GM21825 (cell line): ENCODE results near the gene ASCL5.
A peak's percentile ranks its signal among the peaks of the same experiment; 100 is the strongest.

ENCODE experiments used
- ATAC-seq: cut with Tn5 transposase; IDR thresholded peaks from one replicate; pipeline ENCODE4 v1.9.1; 2021; ENCODE audit warnings: mild to moderate bottlenecking, moderate library complexity; ENCODE audit not compliant: unreplicated experiment

ASCL5 gene

DNA sequence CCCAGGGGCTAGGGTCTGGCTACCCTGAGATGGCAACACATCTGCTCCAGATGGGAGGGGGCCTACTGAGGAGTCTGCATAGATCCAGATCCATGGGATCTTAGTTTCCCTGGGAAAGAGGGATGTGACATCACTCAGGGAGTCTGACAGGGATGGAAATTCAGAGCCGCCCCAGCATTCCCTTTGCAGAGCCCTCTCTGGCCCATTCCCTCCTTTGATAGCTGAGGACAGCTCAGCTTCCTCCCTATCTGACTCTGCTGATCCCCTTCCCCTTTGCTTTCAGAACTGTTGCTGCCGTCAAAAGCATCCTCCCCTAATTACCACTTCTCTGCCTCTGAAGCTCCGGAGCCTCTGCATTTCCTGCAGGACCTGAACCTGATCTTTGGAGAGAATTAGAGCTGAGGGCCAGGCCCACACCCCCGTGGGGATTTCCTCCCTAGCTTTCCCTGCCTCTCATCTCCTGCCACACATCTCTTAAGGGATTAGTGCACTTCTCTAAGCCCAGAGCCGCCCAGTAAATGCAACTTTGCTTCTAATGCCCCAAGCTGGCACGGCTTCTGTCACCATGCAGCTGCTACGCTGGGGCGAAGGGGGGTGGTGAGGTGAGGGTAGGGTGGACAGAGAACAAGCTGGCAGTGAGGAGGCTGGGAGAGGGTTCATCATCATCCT, 9.5 kb upstream of the ASCL5 start:
- no peak for ATAC-seq

- no peak for ATAC-seq
Measured at GRCh38 chr1:201134405-201134804, 7.4 kb upstream of the ASCL5 start.

DNA sequence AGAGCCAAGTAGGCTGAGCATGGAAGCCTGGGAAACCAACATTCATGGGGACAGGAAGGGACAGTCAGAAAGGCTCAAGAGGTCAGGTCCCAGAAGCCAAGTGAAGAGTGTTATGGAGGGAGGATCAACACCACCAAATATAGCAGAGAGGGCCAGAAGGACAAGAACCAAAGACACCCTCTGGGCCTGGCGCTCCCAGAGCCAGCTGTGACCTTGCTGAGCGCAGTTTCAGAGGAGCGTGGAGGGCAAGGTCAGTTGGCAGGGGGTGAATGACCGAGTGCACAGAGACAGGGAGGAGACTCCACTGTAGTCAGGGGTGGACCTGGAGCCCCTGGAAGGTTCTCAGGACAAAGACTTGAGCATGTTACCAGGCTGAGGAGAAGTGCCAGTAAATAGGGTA, 4.4 kb upstream of the ASCL5 start:
- ATAC-seq = no peak

GRCh38 chr1:201128962-201129361, 2.0 kb upstream of the ASCL5 start:
- no peak for ATAC-seq

DNA sequence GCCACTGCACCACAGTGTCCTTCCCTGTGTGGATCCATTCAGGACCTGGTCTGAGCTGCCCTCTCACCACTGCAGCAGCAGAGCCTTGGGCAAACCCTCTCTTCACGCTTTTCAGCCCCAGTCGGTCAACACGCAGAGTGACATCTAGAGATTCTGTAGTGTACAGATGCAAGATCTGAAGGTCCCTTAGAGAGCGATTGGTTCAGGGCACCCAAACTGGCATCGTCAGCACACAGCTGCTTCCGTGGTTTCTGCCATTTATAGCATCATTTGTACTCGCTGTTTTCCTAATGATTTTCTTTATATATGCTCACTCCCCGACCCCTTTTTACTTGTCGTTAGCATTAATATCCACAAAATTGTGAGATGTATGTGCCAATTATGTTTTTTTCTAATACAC, 1.5 kb upstream of the ASCL5 start:
- ATAC-seq = no peak

DNA sequence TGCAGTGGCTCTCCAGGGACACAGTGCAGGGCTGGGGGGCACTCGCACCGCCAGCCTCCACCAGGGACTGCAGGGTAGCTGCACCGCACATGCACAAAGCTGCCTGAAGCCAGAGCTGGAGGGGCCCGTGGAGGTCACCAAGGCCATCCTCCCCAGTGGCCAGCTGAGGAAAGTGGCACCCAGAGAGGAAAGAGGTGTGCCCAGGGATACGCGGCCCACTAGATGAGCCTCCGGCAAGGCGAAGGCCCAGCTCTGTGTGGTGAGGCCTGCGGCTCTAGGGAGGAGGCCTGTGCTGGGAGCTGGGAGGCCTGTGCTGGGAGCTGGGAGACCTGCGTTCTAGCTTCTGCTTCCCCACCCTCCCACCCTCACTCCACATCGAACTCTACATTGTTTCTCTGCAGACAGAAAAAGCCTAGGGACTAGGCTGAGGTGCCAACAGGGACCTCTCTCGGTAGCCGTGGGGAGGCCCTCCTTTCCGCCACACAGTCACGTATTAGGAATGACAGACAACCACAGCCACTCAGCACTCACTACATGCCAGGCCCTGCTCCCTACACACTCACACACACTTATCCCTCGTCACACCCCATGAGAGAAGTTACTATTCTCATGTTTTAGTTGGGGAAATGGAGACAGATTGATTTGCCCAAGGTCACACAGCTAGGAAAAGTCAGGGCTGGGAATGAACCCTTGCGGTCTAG, 921 bp upstream of the ASCL5 start:
- no peak for ATAC-seq

DNA sequence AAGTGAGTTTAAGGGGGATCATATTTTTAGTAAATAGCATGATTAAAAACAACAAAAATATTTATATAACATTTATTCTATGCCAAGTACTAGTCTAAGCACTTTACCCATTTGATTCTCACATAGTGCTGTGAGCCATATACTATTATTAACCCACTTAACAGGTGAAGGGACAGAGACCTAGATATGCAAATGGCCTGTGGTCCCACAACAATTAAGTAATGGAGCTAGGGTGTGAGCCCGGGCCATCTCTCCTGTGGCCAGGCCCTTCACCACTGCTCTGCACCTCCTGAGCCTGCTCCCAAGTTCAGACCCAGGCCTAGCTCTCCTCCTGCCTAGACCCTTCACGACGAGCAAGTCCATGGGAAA, 537 bp downstream of the ASCL5 start:
- ATAC-seq = no peak

DNA sequence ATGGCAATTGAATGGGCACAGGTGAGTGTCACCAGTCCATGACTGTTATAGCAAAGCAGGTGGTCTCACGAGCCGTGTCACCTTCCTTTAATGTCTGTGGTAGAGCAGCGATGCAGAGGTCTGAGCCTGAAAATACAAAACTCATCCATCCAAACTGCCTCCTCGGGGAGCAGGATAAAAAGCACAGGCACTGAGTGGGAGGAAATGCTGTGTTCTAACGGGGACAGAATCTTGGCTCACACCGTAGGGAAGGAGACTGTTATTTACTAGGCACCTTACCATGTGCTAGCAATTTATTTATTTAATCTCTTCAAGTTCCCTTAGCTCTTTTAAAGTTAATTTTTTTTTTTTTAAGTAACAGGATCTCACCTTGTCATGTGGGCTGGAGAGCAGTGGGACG, 1.2 kb downstream of the ASCL5 start:
- no peak for ATAC-seq

DNA sequence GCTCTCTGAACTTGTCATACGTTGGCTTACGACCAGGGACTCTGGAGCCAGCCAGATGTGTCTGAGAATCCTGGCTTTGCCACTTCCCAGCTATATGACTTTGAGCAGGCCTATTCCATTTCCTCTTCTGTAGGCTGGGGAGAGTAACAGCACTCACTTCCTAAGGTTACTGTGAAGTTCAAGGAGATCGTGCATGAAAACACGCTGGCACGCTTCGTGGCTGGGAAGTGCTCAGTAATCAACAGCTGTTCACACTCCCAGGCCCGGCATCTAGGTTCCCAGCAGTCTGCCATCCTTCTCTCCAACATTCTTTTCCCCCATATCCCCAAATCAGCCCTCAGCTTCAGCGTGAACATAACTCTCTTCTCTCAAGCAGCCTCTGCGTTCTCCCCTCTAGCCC, 2.0 kb downstream of the ASCL5 start:
- no peak for ATAC-seq

DNA sequence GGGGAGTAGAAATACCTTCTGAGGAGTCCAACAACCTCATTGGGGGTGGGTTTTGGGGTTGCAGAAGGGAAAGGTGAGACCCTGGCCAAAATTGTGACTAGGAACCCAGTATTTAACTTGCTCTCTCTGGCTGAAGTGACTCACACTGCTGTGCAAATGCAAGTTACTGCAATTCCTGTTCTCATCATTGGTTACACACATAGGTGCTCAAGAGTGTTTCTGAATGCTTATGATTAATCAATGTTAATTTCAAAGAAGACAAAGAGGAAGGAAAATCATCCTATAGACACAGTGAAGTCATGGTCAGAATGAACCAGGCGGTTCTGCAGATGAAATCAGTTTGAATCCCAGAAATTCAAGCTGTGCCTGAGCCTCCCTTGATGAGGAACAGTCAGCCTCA, 3.1 kb downstream of the ASCL5 start:
- no peak for ATAC-seq

GRCh38 chr1:201122321-201122957, 4.5 kb downstream of the ASCL5 start:
- no peak for ATAC-seq

- no peak for ATAC-seq
Measured at GRCh38 chr1:201119206-201120197, 7.5 kb downstream of the ASCL5 start.

DNA sequence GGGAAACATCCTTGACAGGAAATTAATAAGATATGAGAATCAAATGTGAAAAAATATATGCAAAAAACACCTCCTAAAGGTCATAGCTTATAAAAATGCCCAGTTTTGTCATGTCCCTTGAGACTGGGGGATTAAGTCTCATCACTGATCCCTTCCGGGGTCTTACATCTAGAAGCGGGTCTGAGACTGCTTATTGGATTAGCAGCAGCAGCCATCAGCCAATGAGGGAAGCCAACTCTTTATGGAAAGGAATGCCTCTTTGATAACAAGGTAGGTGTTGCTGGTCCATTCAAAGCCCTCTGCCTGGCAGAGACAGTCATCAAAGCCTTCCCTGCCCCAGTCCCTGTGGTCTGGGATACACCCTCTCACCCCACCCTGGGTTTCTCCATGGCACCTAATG, 10.9 kb downstream of the ASCL5 start:
- ATAC-seq = no peak

- ATAC-seq = no peak
Measured at GRCh38 chr1:201115390-201115937, 11.5 kb downstream of the ASCL5 start.

DNA sequence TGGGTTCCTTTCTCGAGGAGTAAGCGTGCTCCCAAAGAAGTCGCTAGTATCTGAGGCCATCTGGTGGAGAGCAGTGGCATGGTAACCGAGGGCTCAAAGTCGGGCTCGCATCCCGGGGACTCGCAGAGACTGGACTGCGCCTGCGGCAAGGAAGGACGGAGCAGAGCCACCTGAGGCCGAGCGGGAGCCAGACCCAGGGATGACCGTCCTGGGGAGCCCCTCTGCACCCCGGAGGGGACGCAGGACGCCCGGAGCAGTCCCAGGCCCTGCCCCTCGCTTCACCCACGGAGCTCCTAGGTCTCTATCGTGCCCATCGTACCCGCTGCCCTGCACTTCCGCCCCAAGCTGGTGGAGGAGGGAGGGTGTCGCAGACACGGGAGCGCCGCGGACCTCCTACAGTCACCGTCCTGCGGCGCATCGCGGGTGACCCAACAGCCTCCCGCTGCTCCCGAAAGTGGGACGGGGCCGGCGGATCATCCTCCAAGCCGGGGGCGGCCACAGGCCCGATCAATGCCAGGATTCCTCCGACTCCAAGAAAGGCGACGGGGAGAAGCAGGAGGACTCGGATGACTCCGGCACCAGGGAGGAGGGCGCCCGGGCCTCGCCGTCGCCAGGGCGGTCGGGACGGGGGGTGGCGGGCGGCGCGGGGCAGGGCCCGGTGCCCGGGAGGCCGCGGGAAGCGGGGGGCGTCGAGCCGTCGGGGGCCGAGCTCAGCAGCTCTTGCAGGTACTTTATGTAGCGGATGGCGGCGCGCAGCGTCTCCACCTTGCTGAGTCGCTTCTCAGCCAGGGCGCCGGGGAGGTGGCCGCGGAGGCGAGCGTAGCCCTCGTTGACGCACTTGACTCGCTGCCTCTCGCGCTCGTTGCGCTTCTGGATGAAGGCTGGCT, 12.5 kb downstream of the ASCL5 start:
- ATAC-seq = peak; percentile 95

GRCh38 chr1:201113451-201114244, 13.3 kb downstream of the ASCL5 start:
- no peak for ATAC-seq

- ATAC-seq = no peak
Measured at GRCh38 chr1:201112926-201113325, 14.1 kb downstream of the ASCL5 start.

DNA sequence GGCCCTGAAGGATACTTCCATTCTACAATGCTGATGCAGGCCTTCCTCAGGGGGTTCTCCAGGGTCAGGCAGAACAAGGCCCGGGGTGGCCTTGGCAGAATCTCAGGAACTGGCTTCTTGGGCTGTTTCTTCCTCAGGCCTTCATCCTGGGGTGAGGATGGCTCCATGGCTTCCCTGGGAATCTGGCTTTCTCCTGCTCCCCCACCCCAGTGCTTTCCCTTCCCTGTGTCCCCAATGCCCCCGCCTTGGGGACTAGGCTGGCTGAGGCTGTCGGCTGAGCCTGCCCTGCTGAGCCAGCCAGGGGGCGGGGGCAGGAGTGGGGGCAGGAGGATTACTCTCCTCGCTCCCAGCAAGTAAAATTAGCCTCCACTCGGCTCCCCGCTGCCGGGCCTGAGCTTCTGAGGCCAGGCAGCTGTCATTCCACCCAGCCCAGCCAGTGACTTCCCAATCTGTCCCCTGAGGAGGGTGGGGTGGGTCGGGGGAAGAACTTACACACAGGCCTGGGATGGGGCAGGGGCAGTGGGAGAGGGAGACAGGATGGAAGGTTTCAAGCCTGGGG, 14.7 kb downstream of the ASCL5 start, which contains the start of gene CACNA1S:
Gene CACNA1S, minus strand, starts transcription at position 254 of the 559 bp plus-strand sequence. Its CDS starts 87 bp downstream, at position 167.
- no peak for ATAC-seq

- ATAC-seq = no peak
Measured at GRCh38 chr1:201111672-201112071, 15.3 kb downstream of the ASCL5 start.
